ENCODE data around the gene GZMA.
A peak's percentile ranks its signal among the peaks of the same experiment; 100 is the strongest.

The GZMA gene

DNA sequence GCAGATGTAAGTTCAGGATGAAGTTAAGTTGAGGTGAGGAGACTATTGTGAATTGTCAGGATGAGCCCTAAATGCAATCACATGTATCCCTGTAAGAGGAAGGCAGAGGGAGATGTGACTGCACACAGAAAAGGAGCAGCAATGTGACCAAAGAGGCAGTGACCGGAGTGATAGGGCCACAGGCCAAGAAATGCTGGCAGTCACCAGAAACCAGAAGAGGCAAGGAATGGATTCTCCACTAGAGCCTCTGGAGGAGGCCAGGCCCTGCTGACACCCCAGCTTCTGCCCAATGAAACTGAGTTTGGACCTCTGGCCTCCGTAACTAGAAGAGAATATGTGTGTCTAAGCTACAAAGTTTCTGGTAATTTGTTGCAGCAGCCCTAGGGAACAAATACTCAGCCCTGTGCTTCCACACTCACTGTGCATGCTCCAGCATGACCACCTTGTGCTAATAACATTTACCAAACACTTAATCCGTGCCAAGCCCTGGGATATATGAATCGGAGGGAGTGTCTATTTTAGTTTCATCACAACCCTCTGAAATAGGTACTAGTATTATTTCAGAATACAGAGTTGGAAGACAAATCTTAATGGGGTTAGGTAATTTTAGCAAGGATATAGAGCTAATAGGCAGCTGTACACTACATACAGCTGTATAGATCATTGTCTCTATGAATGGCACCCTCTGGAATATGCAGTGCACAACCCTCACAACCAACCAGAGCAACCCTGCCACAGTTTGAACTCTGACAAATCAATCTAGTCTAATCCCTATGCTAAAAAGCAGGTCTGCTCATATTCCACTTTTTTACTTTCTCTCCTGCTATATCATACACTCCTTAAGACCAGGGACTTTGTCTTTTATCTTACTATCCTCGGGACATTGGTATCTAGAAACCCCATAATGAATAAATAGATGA is 49.7 kb downstream of the GZMA start:
- Histone ChIP-seq H3K4me1 (ENCODE audit: control insufficient read depth, insufficient read depth, low read length) (peaks cover 29% of the 10 kb centered on the region), H3K4me3 (ENCODE audit: low read length) (no peak overlapping the region), H3K27me3 (ENCODE audit: control insufficient read depth, insufficient read depth, low read length) (no peaks in the 10 kb centered on the region), H3K36me3 (ENCODE audit: insufficient read depth, low read length) (no peaks in the 10 kb centered on the region), H3K4me2 (ENCODE audit: low read length) (no peak overlapping the region), H3K9ac (ENCODE audit: low read depth, low read length) (no peak overlapping the region), H3K9me3 (replicated peaks; ENCODE audit: low read length) (no peaks in the 10 kb centered on the region)

DNA sequence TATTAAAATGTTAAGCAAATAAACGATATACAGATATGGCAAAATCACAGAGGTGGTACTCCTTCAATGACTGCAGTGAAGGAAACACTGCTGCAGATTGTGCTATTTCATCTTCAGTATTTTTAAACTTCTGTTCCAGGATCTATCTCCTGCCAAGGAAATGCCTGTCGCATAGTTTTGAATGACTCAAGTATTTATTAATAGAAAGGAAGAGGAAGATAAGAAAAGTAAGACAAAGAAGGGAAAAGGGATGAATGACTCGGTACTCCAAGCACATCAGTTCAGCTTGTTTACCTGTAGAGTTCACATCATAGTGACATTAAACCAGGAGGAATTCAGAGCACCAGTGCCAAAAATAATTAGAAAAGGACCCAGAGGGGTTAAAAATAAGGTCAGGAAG is 52.4 kb downstream of the GZMA start:
- Histone ChIP-seq H3K27me3 (ENCODE audit: control insufficient read depth, insufficient read depth, low read length) (no peaks in the 10 kb centered on the region), H3K9me3 (replicated peaks; ENCODE audit: low read length) (no peaks in the 10 kb centered on the region), H3K36me3 (ENCODE audit: insufficient read depth, low read length) (no peaks in the 10 kb centered on the region), H3K4me3 (ENCODE audit: low read length) (no peak overlapping the region), H3K4me2 (ENCODE audit: low read length) (peak overlapping the region; percentile 63), H3K4me1 (ENCODE audit: control insufficient read depth, insufficient read depth, low read length) (peaks cover 33% of the 10 kb centered on the region), H3K9ac (ENCODE audit: low read depth, low read length) (peak overlapping the region; percentile 20)
